Gastrocnemius medialis (tissue), 4 donors: ENCODE data around the gene CFAP300.

Experiments used
- POLR2A ChIP-seq, 2 donors: fragments of 450-650 bp; IDR thresholded peaks; one replicate each; pipeline ENCODE4 v1.6.1; 2017; ENCODE audit warnings: antibody characterized with exemption in 2 of 2, mild to moderate bottlenecking in 2 of 2, moderate library complexity in 2 of 2
- TF ChIP-seq, protein P1 (sequence below), 5 experiments: fragments of 450-650 bp in 3 of 5; fragments of 200-600 bp in 2 of 5; sonication (generic) in 2 of 5; IDR thresholded peaks in 4 of 5; conservative IDR thresholded peaks in 1 of 5; 1 replicate in 4 of 5; 2 replicates in 1 of 5; pipeline ENCODE4 v1.5.1; 2016 to 2019; ENCODE audit warnings: antibody characterized with exemption in 5 of 5, mild to moderate bottlenecking in 3 of 5, moderate library complexity in 3 of 5

DNA sequence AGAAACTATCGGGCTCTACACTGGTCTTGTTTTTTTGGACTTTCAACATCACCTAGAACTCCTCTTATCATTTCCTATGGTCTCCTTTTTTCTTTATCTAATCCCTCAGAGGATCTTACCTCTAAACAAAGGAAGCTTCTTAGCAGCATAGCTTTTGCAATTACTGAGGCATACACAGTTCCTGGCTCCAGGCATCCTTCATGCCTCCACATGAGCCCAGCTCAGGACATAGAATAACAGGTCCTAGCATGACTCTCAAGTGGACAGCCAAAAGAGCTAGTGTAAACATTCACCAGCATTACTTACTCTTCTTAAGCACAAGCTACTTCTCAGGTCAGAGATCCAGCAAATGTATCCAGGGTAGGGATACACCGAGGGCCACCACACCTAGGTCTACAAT is 17.1 kb downstream of the CFAP300 start:
- TF ChIP-seq, protein P1, sequence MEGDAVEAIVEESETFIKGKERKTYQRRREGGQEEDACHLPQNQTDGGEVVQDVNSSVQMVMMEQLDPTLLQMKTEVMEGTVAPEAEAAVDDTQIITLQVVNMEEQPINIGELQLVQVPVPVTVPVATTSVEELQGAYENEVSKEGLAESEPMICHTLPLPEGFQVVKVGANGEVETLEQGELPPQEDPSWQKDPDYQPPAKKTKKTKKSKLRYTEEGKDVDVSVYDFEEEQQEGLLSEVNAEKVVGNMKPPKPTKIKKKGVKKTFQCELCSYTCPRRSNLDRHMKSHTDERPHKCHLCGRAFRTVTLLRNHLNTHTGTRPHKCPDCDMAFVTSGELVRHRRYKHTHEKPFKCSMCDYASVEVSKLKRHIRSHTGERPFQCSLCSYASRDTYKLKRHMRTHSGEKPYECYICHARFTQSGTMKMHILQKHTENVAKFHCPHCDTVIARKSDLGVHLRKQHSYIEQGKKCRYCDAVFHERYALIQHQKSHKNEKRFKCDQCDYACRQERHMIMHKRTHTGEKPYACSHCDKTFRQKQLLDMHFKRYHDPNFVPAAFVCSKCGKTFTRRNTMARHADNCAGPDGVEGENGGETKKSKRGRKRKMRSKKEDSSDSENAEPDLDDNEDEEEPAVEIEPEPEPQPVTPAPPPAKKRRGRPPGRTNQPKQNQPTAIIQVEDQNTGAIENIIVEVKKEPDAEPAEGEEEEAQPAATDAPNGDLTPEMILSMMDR (IDR thresholded peaks at IDR 0.05 in 4 of 5, conservative IDR thresholded peaks at IDR 0.05 in 1 of 5): no peak
- no peak for TF ChIP-seq POLR2A (IDR thresholded peaks at IDR 0.05)
